ENCODE results near the gene PHLDB2.

DNA sequence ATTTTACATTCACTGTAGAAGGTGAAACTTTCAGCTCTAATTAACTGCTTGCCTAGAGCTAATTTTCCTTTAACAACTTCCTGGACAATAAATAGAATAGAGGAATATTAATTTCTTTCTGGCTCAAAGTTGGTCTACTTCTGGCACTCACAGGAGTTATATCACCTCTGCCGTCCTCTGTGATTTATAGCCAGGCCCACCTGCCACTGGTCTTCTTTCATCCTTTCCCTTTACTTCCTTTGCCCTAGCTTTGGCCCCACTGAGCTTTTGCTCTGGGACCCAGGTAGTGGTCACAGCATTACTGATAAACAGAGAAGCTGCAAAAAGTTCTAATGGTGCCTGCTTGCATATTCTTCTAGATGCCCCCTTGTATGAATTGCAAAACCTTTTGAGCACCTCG, 70.4 kb downstream of the PHLDB2 start:
- TF ChIP-seq, protein P1, sequence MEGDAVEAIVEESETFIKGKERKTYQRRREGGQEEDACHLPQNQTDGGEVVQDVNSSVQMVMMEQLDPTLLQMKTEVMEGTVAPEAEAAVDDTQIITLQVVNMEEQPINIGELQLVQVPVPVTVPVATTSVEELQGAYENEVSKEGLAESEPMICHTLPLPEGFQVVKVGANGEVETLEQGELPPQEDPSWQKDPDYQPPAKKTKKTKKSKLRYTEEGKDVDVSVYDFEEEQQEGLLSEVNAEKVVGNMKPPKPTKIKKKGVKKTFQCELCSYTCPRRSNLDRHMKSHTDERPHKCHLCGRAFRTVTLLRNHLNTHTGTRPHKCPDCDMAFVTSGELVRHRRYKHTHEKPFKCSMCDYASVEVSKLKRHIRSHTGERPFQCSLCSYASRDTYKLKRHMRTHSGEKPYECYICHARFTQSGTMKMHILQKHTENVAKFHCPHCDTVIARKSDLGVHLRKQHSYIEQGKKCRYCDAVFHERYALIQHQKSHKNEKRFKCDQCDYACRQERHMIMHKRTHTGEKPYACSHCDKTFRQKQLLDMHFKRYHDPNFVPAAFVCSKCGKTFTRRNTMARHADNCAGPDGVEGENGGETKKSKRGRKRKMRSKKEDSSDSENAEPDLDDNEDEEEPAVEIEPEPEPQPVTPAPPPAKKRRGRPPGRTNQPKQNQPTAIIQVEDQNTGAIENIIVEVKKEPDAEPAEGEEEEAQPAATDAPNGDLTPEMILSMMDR (IDR thresholded peaks at IDR 0.05): no peak
- TF ChIP-seq POLR2A (IDR thresholded peaks at IDR 0.05; ENCODE audit: low read depth): no peak
- TF ChIP-seq POLR2AphosphoS5 (IDR thresholded peaks at IDR 0.05): no peak

Measured in esophagus muscularis mucosa (tissue), 3 donors.